DOHH2 (cell line): ENCODE results near the gene ADCY5.

Source experiments
- EZH2phosphoT487 ChIP-seq: fragments of 200-600 bp; sonication (generic); IDR thresholded peaks from 2 replicates; pipeline ENCODE4 v1.6.1; 2017; ENCODE audit warnings: borderline replicate concordance, mild to moderate bottlenecking, antibody characterized with exemption, low read length, moderate library complexity, mixed read lengths
- TF ChIP-seq, protein P1 (sequence below): fragments of 200-600 bp; sonication (generic); IDR thresholded peaks from one replicate; pipeline ENCODE4 v1.5.1; 2014; ENCODE audit warnings: antibody characterized with exemption, mild to moderate bottlenecking, low read depth, low read length; ENCODE audit not compliant: poor library complexity, severe bottlenecking

DNA sequence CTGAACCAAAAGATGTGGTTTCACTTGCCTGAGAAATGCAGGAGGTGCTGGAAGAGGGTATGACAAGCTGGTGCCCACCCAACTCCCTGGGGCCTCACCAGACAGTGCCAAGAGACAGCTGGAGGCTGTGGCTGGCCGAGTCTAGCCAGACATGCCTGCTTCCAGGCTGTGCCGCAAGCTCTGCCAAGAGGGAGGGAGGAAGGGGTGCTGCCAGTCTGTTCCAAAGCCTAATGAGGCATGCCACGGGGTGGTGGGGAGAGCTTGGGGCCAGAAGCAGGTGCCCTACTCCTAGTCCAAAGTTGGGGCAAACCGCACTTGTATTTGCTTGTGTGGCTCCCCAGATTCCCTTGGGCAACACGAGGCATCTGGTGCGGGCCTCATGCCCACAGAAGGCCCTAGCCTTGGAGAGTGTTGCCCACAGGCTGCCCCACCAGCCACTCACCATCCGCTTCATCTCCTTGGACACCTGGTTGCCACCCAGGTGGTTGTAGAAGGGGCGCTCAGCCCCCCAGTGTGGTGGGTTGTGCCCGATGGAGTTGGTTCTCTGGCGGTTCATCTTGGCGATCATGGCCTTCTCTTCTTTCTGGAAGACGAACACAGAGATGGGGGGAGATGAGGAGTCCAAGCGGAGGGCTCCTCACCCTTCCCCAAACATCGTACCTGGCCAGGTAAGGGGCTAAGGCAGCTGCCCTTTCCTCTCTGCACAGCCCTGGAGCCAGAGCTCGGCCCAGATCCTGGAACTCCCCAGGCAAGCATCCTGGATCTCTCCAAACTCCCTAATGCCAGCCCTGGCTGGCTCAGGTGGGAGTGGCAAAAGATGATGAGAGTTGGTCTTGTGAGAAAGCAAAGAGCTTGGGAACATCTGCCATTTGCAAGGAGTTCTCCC is 123.8 kb downstream of the ADCY5 start:
- TF ChIP-seq, protein P1, sequence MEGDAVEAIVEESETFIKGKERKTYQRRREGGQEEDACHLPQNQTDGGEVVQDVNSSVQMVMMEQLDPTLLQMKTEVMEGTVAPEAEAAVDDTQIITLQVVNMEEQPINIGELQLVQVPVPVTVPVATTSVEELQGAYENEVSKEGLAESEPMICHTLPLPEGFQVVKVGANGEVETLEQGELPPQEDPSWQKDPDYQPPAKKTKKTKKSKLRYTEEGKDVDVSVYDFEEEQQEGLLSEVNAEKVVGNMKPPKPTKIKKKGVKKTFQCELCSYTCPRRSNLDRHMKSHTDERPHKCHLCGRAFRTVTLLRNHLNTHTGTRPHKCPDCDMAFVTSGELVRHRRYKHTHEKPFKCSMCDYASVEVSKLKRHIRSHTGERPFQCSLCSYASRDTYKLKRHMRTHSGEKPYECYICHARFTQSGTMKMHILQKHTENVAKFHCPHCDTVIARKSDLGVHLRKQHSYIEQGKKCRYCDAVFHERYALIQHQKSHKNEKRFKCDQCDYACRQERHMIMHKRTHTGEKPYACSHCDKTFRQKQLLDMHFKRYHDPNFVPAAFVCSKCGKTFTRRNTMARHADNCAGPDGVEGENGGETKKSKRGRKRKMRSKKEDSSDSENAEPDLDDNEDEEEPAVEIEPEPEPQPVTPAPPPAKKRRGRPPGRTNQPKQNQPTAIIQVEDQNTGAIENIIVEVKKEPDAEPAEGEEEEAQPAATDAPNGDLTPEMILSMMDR, result no peak
- TF ChIP-seq EZH2phosphoT487, result no peak
